ENCODE results near the gene HSPA4L.

- TF ChIP-seq CTCF (conservative IDR thresholded peaks at IDR 0.05; ENCODE audit: low read depth, low read length) (no peak), EZH2 (IDR thresholded peaks at IDR 0.05; ENCODE audit: borderline replicate concordance, low read depth, low read length, poor library complexity, severe bottlenecking) (no peak)
Measured at GRCh38 chr4:127810551-127810950, 28.4 kb downstream of the HSPA4L start.

Measured in A673 (cell line).